RWPE1 (cell line): ENCODE data around the gene CYB5B.

Experiments used
- CTCF ChIA-PET: fragments of 350-600 bp; sonication (Branson Sonifier 250); formaldehyde crosslinking; extraction: SDS; loops from one replicate; lab custom pipeline; 2021; lab: Yijun Ruan, JAX
- POLR2A ChIA-PET: fragments of 400-600 bp; formaldehyde crosslinking; extraction: SDS; loops from one replicate; lab custom pipeline; 2020; ENCODE audit warnings: antibody characterized with exemption; ENCODE audit not compliant: low non-redundant PET; lab: Yijun Ruan, JAX
- DNase-seq: peaks from one replicate; pipeline ENCODE4 v3.0.0; 2012; ENCODE audit warnings: low spot score
- H3K27ac ChIP-seq: fragments of 450-650 bp; 2 replicates; pipeline ENCODE4 v1.5.1; 2017
- TF ChIP-seq, protein P1 (sequence below): fragments of 450-650 bp; conservative IDR thresholded peaks from 2 replicates; pipeline ENCODE4 v1.5.1; 2017; ENCODE audit warnings: low read depth, mild to moderate bottlenecking

The CYB5B gene

DNA sequence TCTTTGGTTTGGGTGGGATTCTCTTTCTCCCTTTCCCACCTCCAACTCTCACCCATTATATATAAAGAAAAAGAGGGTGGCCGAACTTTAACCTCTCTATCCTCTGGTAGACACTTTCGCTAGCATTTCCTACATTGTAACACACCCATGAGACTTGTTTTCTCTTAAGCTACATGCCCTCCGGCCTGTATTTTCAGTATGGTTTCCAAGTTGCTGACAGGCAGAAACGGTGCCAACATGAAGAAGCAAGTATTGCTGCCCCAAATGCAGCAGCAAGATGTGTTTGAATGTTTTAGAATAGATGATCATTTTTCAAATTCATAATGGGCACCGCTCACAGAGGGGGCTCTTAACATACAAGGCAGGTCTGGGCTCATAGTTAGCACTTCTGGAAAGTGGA is 18.7 kb upstream of the CYB5B start:
- TF ChIP-seq, protein P1, sequence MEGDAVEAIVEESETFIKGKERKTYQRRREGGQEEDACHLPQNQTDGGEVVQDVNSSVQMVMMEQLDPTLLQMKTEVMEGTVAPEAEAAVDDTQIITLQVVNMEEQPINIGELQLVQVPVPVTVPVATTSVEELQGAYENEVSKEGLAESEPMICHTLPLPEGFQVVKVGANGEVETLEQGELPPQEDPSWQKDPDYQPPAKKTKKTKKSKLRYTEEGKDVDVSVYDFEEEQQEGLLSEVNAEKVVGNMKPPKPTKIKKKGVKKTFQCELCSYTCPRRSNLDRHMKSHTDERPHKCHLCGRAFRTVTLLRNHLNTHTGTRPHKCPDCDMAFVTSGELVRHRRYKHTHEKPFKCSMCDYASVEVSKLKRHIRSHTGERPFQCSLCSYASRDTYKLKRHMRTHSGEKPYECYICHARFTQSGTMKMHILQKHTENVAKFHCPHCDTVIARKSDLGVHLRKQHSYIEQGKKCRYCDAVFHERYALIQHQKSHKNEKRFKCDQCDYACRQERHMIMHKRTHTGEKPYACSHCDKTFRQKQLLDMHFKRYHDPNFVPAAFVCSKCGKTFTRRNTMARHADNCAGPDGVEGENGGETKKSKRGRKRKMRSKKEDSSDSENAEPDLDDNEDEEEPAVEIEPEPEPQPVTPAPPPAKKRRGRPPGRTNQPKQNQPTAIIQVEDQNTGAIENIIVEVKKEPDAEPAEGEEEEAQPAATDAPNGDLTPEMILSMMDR = no peak
- POLR2A ChIA-PET = no interaction called here

DNA sequence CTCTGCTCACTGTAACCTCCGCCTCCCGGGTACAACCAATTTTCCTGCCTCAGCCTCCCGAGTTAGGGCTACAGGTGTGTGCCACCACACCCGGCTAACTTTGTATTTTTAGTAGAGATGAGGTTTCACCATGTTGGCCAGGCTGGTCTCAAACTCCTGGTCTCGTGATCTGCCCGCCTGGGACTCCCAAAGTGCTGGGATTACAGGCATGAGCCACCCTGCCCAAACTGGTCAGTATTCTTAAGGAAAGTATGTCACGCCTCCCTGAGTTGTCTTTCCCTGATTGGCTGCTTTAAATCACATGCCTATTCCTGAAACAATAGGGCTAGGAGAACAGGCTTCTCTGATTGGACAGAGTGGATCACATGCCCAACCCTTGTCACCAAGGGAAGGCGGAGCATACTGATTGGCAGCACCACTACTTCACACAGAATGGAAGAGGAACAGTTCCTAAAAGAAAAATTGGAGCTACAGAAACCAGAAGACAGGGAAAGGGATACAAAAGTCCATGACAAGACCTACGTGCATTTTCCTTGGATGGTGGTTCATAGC is 17.6 kb upstream of the CYB5B start:
- DNase-seq = no peak
- ChIA-PET CTCF (no interaction called here), POLR2A (no interaction called here)
- TF ChIP-seq, protein P1 = no peak
- peak overlapping the region; percentile 14 for H3K27ac ChIP-seq

More for the DNA sequence above, 18.7 kb upstream of the CYB5B start:
- CTCF ChIA-PET = interaction anchor here (0.7 kb wide), 1 partner anchor 381 kb away, joined by 3 read pairs; no protein-coding TSS in a partner anchor
- no peak for DNase-seq
- no peak overlapping the region for H3K27ac ChIP-seq

DNA sequence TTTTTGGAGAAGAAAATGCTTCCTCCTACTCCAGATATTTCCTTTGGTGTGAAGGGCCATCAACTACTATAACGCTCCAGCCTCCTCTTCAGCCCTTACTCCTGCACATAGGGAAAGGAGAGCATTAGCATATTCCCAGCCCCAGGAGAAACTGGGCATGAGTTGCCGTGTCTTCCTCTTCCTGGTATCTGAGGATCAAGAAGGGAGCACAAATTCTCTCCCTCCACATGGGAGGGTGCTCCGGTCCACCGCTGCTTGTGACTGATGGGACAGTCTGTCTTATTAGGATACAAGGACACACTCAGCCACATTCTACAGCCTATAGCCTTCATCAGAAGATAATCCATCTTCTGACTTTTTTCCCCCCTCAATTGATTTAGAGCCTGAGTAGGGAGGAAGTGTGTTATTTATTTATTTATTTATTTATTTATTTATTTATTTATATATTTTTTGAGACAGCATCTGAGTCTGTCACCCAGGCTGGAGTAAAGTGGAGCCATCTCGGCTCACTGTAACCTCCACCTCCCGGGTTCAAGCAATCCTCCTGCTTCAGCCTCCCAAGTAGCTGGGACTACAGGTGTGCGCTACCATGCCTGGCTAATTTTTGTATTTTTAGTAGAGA is 16.6 kb upstream of the CYB5B start:
- DNase-seq = no peak
- TF ChIP-seq, protein P1 = no peak
- CTCF ChIA-PET = interaction anchor here (1.0 kb wide), 1 partner anchor 12 kb away, joined by 6 read pairs; no protein-coding TSS in a partner anchor
- POLR2A ChIA-PET = no interaction called here
- peak overlapping the region; percentile 41; the same call in 1 of the 2 replicates for H3K27ac ChIP-seq

DNA sequence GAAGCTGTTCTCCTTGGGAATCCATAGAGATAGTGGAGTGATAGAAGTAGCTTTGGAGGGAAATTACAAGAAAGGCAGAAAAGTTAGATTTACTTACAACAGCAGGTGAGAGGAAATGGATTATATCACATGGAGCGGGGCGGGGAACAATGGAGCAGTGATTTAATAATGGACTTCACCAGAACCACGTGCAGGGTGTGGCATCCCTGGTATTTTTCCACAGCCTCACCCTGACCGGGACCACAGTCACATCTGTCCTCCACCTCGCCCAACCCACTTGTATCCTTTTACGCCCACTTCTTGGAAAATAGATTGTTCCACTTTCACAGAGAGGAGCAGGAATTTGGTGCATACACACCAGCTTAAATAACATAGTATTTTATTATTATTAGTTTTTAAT is 15.9 kb upstream of the CYB5B start:
- TF ChIP-seq, protein P1 = no peak
- DNase-seq = no peak
- CTCF ChIA-PET = interaction anchor here (0.7 to 1.0 kb wide), 3 partner anchors 12 to 267 kb away, joined by 3 to 6 read pairs (median 3); no protein-coding TSS in a partner anchor
- POLR2A ChIA-PET = no interaction called here
- peak overlapping the region; percentile 41; the same call in 1 of the 2 replicates for H3K27ac ChIP-seq

DNA sequence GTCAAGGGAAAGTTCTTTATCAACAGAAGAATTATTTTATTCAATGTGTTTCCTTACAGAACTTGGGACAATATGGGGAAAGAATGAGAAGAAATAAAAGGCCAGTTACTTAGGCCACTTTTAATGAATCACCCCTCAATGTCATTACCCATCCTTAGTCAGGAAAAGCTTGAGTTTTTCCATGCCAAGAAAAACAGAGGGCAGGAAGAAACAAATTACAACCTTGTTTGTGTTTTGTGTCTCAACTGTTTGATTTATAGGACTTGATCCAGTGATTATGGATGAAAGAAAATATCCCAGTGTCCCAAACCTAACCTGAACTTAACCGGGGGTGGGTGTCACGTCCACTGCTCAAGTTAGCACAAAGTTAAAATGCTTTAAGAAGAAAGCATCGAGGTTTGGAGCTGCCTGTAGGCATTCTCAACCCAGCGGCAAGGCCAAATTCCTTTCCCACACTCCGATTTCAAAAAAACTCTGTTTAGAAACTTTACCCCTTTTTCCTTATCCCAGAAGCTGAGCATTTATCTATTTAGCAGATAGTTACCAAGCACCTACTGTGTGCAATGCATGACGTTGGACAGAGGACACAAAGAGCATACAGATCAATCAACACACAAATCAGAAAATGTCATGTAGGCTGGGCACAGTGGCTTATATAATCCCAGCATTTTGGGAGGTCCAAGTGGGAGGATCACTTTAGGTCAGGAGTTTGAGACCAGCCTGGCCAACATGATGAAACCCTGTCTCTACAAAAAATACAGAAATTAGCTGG is 14.0 kb upstream of the CYB5B start:
- POLR2A ChIA-PET = no interaction called here

More for the DNA sequence above, 14.0 kb upstream of the CYB5B start:
- H3K27ac ChIP-seq = no peak overlapping the region
- CTCF ChIA-PET = interaction anchor here (0.6 kb wide), 1 partner anchor 9 kb away, joined by 3 read pairs; no protein-coding TSS in a partner anchor
- DNase-seq = no peak
- TF ChIP-seq, protein P1 = no peak
